HG03280 (cell line): ENCODE data around the gene MFSD12.
"Not testable (repeated sequence)": the region's sequence is repeated elsewhere in the genome, so short reads cannot be mapped to it uniquely, and the experiment has no call there.

Source experiments
- ATAC-seq: cut with Tn5 transposase; IDR thresholded peaks from one replicate; pipeline ENCODE4 v1.9.1; 2021; ENCODE audit warnings: mild to moderate bottlenecking, moderate library complexity; ENCODE audit not compliant: unreplicated experiment

The MFSD12 gene

DNA sequence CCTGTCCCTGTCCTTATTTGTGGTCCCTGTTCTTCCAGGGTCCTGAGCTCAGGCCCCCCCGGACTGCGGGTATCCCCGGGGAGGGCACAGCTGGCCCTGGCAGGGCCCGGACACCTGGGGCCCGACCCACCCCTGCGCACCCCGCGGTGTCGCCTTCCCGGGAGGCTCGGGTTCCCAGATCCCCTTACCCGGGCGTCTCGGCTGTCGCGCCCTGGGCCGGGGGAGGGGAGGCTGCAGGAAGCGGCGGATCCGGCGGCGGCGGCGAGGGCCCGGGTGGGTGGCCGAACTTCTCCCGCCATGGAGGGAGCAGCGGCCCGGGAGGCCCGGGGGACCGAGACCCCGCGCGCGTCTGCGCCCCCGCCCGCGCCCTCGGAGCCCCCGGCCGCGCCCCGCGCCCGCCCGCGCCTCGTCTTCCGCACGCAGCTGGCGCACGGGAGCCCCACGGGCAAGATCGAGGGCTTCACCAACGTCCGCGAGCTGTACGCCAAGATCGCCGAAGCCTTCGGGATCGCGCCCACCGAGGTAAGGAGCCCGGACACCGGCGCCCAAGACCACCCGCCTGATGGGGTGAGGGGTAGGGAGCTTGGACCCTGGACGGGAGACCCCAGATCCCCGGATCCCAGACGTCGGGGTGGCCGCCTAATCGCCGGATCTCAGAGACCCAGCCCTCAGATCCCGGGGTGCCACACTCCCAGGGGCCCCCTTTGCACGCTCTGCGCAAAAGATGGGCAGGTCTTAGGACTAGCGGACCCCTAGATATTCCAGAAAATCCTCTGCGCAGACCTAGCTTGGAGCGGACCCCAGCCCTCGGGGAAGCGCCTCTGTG lies 28.1 kb upstream of the MFSD12 start, which contains the start of gene GIPC3:
Gene GIPC3 (plus strand): TSS at position 178 of the 826 bp plus-strand sequence. CDS start 120 bp downstream, at position 298.
- no peak for ATAC-seq

- not testable (repeated sequence) for ATAC-seq
These were observed 26.8 kb upstream of the MFSD12 start for GRCh38 chr19:3584036-3584802.

DNA sequence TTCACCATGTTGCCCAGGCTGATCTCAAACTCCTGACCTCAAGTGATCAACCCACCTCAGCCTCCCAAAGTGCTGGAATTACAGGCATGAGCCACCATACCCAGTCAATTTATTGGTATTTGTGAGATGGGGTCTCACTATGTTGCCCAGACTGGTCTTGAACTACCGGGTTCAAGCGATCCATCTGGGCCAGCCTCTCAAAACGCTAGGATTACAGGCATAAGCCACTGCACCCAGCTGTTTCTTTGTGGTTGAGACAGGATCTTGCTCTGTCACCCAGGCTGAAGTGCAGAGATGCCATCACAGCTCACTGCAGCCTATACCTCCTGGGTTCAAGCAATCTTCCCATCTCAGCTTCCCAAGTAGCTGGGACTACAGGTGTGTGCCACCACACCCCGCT lies 24.4 kb upstream of the MFSD12 start:
- not testable (repeated sequence) for ATAC-seq

DNA sequence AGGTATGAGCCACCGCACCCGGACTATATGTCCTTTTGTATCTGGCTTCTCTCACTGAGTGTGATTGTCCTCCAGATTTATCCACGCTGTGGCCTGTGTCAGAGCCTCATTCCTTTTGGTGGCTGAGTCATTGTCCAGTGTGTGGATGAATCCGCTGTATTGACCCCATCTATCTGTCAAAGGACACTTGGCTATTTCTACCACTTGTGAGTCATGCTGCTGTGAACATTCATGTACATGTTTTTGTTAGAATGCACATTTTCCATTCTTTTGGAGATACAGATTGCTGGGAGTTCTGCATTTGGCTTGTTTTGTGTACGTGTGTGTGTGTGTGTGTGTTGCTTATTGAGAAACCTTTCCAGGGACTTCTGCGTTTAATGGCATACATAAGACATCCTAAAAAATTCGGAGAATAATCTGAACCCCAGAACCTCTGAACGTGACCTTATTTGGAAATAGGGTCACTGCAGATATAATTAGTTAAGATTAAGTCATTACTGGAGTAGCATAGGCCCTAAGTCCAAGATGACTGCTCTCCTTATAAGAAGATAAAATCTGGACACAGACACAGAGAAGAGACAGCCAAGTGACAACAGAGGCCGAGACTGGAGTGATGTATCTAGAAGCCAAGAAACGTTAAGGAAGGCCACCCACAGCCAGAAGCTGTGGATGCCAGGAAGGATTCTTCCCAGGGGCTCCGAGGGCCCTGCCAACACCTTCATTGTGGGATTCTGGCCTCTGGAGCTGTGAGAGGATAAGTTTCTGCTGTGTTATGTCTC lies 23.0 kb upstream of the MFSD12 start:
- ATAC-seq = no peak

DNA sequence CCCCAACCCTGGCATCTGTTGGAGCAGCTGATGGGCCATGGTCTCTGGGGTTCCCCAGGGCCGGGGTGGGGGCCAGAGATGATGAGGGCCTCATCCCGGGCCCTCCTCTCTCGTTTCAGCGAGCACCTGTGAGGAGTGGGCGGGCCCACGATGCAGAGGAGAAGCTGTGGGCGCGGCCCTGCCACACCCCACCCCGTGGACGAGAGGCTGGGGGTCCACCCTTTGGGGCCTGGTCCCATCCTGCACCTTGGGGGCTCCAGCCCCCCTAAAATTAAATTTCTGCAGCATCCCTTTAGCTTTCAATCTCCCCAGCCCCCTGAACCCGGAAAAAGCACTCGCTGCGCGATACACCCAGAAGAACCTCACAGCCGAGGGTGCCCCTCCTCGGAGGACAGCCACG lies 21.0 kb upstream of the MFSD12 start:
- ATAC-seq = no peak

- no peak for ATAC-seq
These were observed 20.4 kb upstream of the MFSD12 start for GRCh38 chr19:3577723-3578344.

- ATAC-seq = no peak
These were observed 19.5 kb upstream of the MFSD12 start for GRCh38 chr19:3576696-3577443.

GRCh38 chr19:3575949-3576673 lies 18.7 kb upstream of the MFSD12 start:
- ATAC-seq = no peak

GRCh38 chr19:3575260-3575741 lies 17.9 kb upstream of the MFSD12 start:
- ATAC-seq = no peak

DNA sequence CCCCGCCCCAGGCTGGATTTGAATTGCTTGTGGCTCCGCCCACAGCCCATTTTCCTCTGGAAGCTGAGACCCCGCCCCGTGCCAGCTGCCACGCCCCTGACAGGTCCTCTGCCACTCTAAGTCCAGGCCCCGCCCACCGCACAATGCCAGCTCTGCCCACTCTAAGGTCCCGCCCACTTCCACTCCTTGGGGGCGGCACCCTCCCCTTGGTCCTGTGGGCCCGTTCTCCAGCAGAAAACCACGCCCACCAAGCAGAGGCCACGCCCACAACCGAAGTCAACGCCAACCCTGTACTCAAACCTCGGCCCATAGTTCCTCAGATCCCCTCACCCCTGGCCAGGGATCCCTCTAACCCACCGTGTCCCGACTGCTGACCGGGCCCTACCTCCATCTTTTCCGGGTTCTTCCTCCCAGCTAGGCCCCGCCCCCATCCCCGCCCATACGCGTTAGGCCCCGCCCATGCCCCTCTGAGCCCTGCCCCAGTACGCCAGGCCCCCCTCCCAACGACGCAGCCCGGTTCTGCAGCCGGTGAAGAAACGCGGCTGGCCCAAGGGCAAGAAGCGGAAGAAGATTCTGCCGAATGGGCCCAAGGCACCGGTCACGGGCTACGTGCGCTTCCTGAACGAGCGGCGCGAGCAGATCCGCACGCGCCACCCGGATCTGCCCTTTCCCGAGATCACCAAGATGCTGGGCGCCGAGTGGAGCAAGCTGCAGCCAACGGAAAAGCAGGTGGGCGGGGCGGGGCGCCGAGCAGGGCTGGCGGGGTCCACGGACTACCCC lies 16.7 kb upstream of the MFSD12 start:
- ATAC-seq = peak; percentile 32

GRCh38 chr19:3573162-3573857 lies 15.9 kb upstream of the MFSD12 start:
- ATAC-seq = peak; percentile 16

GRCh38 chr19:3572855-3573161 lies 15.4 kb upstream of the MFSD12 start, which contains the start of gene HMG20B:
Gene HMG20B, plus strand, starts transcription at chr19:3572944. Its CDS starts 366 bp downstream, at chr19:3573310.
- no peak for ATAC-seq

- peak; percentile 91 for ATAC-seq
These were observed 14.9 kb upstream of the MFSD12 start for GRCh38 chr19:3572132-3572854.

DNA sequence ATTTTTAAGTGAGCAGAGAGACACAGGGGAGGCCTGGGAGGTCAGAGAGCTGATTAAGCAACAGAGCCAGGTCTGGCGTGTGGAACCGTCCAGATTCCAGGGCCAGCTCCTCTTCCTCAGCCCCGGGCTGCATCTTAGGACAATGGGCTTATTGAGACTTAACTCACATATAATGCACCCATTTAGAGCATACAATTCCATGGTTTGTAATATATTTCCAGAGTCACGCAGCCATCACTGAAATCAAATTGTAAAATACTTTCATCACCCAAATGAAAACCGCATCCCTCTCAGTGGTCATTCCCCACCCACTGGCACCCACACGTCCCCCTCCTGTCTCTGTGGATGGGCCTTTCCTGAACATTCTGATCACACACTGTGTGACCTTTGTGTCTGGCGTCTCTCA lies 13.2 kb upstream of the MFSD12 start:
- ATAC-seq = no peak

GRCh38 chr19:3570042-3570441 lies 12.7 kb upstream of the MFSD12 start:
- not testable (repeated sequence) for ATAC-seq

DNA sequence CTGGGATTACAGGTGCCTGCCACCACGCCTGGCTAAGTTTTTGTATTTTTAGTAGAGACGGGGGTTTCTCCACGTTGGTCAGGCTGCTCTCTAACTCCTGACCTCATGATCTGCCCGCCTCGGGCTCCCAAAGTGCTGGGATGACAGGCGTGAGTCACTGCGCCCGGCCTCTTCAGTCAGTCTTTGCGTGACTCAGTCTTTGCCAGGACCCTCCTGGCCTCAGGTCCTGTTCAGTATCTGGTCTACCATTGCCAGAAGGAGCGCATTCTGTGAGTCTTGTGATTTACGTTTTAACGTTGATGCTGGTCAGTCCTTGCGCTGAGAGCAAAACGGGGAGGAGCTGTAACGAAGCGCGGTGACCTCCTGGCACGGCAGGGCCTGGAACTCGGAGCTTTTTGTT lies 7.8 kb upstream of the MFSD12 start:
- no peak for ATAC-seq
